ENCODE measurements around the gene HCN3. TPM values are rescaled to one million over a fixed set of nuclear protein-coding genes. Genes with fewer than 3 reads are reported as not detected.

Gene HCN3
- total RNA-seq, 1 donor from 2014 or later, result 0.60 TPM

DNA sequence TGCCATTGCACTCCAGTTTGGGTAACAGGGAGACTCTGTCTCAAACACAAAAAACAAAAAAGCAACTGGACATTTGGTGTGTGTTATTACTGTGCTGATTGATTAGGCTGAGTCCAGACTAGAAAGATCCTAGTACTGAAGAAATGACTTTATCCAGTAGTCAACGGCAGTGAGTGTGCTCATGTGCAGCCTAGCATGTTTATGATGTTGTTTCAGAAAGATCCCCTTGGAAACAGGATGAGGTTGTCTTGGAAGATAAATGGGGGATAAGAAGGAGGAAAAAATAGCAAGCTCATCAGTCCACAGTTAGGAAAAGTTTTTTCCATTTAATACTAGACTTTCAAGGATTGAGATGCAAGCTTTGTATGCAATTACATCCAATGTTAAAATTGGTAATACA, 57.7 kb downstream of the HCN3 start:
- DNase-seq (ENCODE audit: low read depth in 2 of 2), result peak in 1 of 2 donors; percentile 41

Other genes with a start within 250 kb of the HCN3 start
- 0.20 TPM in 1 of 2 replicates, not detected in the other for gene DCST2, start 243.7 kb upstream of the HCN3 start, total RNA-seq
- gene DCST1, start 243.6 kb upstream of the HCN3 start, total RNA-seq, result not detected in 2 replicates
- gene ADAM15, start 226.1 kb upstream of the HCN3 start, total RNA-seq, result 82.5 and 197 TPM in 2 replicates
- 13.5 and 15.1 TPM in 2 replicates for gene EFNA4, start 213.7 kb upstream of the HCN3 start, total RNA-seq
- 0.79 and 1.3 TPM in 2 replicates for gene EFNA3, start 198.6 kb upstream of the HCN3 start, total RNA-seq
- gene EFNA1, start 149.6 kb upstream of the HCN3 start, total RNA-seq, result 127 and 129 TPM in 2 replicates
- gene SLC50A1, start 141.6 kb upstream of the HCN3 start, total RNA-seq, result 36.9 and 41.8 TPM in 2 replicates
- 25.5 and 34.9 TPM in 2 replicates for gene DPM3, start 136.9 kb upstream of the HCN3 start, total RNA-seq
- gene KRTCAP2, start 104.2 kb upstream of the HCN3 start, total RNA-seq, result 169 and 232 TPM in 2 replicates
- 1.2 and 2.4 TPM in 2 replicates for gene TRIM46, start 103.6 kb upstream of the HCN3 start, total RNA-seq
- 7.9 and 9.2 TPM in 2 replicates for gene THBS3, start 69.6 kb upstream of the HCN3 start, total RNA-seq
- gene MTX1, start 68.8 kb upstream of the HCN3 start, total RNA-seq, result 28.8 and 31.6 TPM in 2 replicates
- 2.4 and 3.0 TPM in 2 replicates for gene ENTREP3, start 22.0 kb upstream of the HCN3 start, total RNA-seq
- 24.8 and 34.1 TPM in 2 replicates for gene SCAMP3, start 15.1 kb upstream of the HCN3 start, total RNA-seq
- 12.2 and 24.0 TPM in 2 replicates for gene CLK2, start 4.0 kb upstream of the HCN3 start, total RNA-seq
- gene PKLR, start 24.0 kb downstream of the HCN3 start, total RNA-seq, result under 0.01 TPM in 1 of 2 replicates, not detected in the other
- 397 and 432 TPM in 2 replicates for gene FDPS, start 31.4 kb downstream of the HCN3 start, total RNA-seq
- 7.2 and 9.3 TPM in 2 replicates for gene RUSC1, start 43.4 kb downstream of the HCN3 start, total RNA-seq